Activated naive CD4-positive, alpha-beta T cell treated with anti-CD3 and anti-CD28 coated beads for 36 hours (primary cell): ENCODE data around the gene UBQLN1. TPM values are rescaled to one million over a fixed set of nuclear protein-coding genes. Genes with fewer than 3 reads are reported as not detected.
A peak's percentile ranks its signal among the peaks of the same experiment; 100 is the strongest.

ENCODE experiments used
- CTCF ChIA-PET: fragments of 350-600 bp; sonication (Branson Sonifier 250); formaldehyde crosslinking; loops from one replicate; lab custom pipeline; 2021; ENCODE audit warnings: antibody characterized with exemption; lab: Charles Lee
- DNase-seq: peaks from one replicate; pipeline ENCODE4 v3.0.0-alpha.2; 2020
- H3K27ac Mint-ChIP-seq: one replicate; pipeline ENCODE4 v1.8.0; 2021; ENCODE audit warnings: mild to moderate bottlenecking, mixed read lengths
- H3K27me3 Mint-ChIP-seq: one replicate; pipeline ENCODE4 v1.8.0; 2021; ENCODE audit warnings: low read depth, mixed read lengths
- H3K36me3 Mint-ChIP-seq: one replicate; pipeline ENCODE4 v1.8.0; 2021; ENCODE audit warnings: low read depth, mixed read lengths
- H3K4me1 Mint-ChIP-seq: one replicate; pipeline ENCODE4 v1.8.0; 2021; ENCODE audit warnings: low read depth, mixed read lengths
- H3K4me3 Mint-ChIP-seq: one replicate; pipeline ENCODE4 v1.8.0; 2021; ENCODE audit warnings: mild to moderate bottlenecking, moderate library complexity, mixed read lengths
- H3K9me3 Mint-ChIP-seq: one replicate; pipeline ENCODE4 v1.8.0; 2021; ENCODE audit warnings: mixed read lengths
- intact Hi-C: fragments of 100-400 bp; cut with micrococcal nuclease; formaldehyde crosslinking; loops from one replicate; pipeline ENCODE4 v1.15.1; 2023
- total RNA-seq, 2 experiments: library from RNA; stranded (reverse); gene quantifications; one replicate each; pipeline ENCODE4 v1.2.3, GENCODE V29; 2021

The UBQLN1 gene
- total RNA-seq, 2 experiments from 2014 or later: 84.8 to 87.1 TPM

DNA sequence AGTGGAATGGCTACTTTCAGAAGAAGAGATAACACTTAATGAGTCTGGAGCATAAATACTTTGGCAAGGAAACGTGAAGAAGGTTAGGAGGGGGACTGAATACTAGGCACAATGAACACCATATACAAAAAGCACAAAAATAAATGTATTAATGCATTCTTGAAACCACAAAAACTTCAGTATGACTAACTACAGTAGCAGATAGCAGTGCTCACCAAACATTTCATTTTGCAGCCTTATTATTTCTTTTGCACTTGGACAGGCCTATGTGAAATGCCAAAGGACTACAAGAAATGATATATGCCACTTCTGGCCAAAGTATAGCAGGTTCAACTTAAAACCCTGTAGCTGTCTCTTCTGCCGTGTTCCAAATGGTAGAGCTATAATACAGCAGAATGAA, 26.3 kb downstream of the UBQLN1 start:
- CTCF ChIA-PET: no interaction called here
- Mint-ChIP-seq H3K27ac (peak overlapping the region; percentile 24), H3K27me3 (no peaks in the 10 kb centered on the region), H3K36me3 (peaks cover 30% of the 10 kb centered on the region), H3K9me3 (no peaks in the 10 kb centered on the region), H3K4me1 (peaks cover 26% of the 10 kb centered on the region), H3K4me3 (no peak overlapping the region)
- no peak for DNase-seq
- intact Hi-C loops: no loop called here

GRCh38 chr9:83680233-83680632, 27.5 kb downstream of the UBQLN1 start:
- Mint-ChIP-seq H3K27ac (peak overlapping the region; percentile 41), H3K27me3 (no peaks in the 10 kb centered on the region), H3K4me3 (no peak overlapping the region), H3K36me3 (peaks cover 32% of the 10 kb centered on the region), H3K4me1 (peaks cover 21% of the 10 kb centered on the region), H3K9me3 (no peaks in the 10 kb centered on the region)
- intact Hi-C loops: no loop called here
- no peak for DNase-seq
- CTCF ChIA-PET: no interaction called here

DNA sequence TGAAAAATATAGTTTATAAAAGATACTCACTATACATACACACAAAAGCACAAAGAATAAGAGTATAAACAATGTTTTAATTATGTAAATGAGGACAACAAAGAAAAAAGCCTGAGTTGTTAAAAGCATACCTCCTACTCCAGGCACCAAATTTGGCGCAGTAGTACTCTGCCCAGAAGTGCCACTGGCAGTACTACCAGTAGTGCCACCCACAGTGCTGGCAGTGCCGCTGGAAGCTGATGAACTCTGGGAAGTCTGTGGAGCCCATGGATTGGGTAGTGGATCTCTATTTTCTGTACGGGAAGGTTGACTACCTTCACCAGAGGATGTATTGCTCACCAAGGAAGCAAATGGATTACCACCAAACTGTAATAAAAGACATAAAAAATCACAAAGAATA, 30.2 kb downstream of the UBQLN1 start:
- Mint-ChIP-seq H3K27me3 (no peaks in the 10 kb centered on the region), H3K27ac (no peak overlapping the region), H3K36me3 (peaks cover 42% of the 10 kb centered on the region), H3K4me1 (peaks cover 20% of the 10 kb centered on the region), H3K4me3 (no peak overlapping the region), H3K9me3 (no peaks in the 10 kb centered on the region)
- CTCF ChIA-PET: interaction anchor here (1.0 to 2.0 kb wide), 2 partner anchors 10 to 29 kb away, joined by 3 to 6 read pairs; no protein-coding TSS in a partner anchor
- intact Hi-C loops: no loop called here
- DNase-seq: no peak

GRCh38 chr9:83675466-83675865, 32.3 kb downstream of the UBQLN1 start:
- H3K27me3 Mint-ChIP-seq: no peaks in the 10 kb centered on the region
- H3K4me1 Mint-ChIP-seq: peaks cover 13% of the 10 kb centered on the region
- intact Hi-C loops: no loop called here
- H3K4me3 Mint-ChIP-seq: no peak overlapping the region
- no peaks in the 10 kb centered on the region for H3K9me3 Mint-ChIP-seq
- DNase-seq: no peak
- CTCF ChIA-PET: no interaction called here
- H3K27ac Mint-ChIP-seq: no peak overlapping the region
- H3K36me3 Mint-ChIP-seq: peaks cover 42% of the 10 kb centered on the region

DNA sequence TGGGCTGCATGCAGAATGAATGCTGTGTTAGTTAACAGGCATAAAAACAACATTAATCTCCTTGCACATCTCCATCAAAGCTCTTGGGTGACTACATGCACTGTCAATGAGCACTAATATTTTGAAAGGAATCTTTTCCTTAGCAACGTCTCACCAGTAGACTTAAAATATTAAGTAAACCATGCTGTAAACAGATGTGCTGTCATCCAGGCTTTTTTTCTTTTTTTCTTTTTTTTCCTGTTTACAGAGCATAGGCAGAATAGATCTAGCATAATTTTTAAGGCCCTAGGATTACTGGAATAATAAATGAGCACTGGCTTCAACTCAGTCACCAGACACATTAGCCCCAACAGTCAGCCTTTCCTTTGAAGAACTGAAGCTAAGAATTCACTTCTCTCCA, 36.3 kb downstream of the UBQLN1 start:
- no peaks in the 10 kb centered on the region for H3K27me3 Mint-ChIP-seq
- no peak overlapping the region for H3K27ac Mint-ChIP-seq
- CTCF ChIA-PET: no interaction called here
- no peaks in the 10 kb centered on the region for H3K9me3 Mint-ChIP-seq
- no peak overlapping the region for H3K4me3 Mint-ChIP-seq
- intact Hi-C loops: no loop called here
- H3K36me3 Mint-ChIP-seq: peaks cover 26% of the 10 kb centered on the region
- DNase-seq: no peak
- peaks cover 13% of the 10 kb centered on the region for H3K4me1 Mint-ChIP-seq

- Mint-ChIP-seq H3K9me3 (no peaks in the 10 kb centered on the region), H3K27me3 (no peaks in the 10 kb centered on the region), H3K27ac (no peak overlapping the region), H3K4me3 (no peak overlapping the region), H3K36me3 (peaks cover 33% of the 10 kb centered on the region), H3K4me1 (peaks cover 21% of the 10 kb centered on the region)
- intact Hi-C loops: no loop called here
- DNase-seq: no peak
- CTCF ChIA-PET: interaction anchor here (0.6 to 0.7 kb wide), 2 partner anchors 35 to 65 kb away, joined by 3 read pairs; no protein-coding TSS in a partner anchor
These were observed 37.4 kb downstream of the UBQLN1 start for GRCh38 chr9:83670381-83670780.

DNA sequence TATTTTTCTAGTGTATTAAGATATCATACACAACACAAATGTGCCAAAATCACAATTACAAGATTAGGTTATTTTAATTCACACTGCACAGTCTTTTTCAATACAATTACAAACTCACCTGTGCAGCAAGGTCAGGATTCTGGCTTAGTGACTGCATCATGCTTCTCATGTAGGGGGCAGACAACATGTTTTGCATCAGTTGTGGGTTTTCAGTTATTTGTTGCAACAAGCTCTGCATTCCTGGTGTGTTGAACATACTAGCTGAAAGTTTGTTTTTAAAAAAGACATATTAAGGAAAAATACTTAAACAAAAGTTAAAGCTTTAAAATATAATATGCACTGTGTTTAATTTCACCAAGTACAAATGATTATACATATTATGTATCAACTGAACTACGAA, 38.7 kb downstream of the UBQLN1 start:
- DNase-seq: no peak
- Mint-ChIP-seq H3K9me3 (no peaks in the 10 kb centered on the region), H3K27me3 (no peaks in the 10 kb centered on the region), H3K4me1 (peaks cover 21% of the 10 kb centered on the region), H3K27ac (no peak overlapping the region), H3K4me3 (no peak overlapping the region), H3K36me3 (peaks cover 33% of the 10 kb centered on the region)
- intact Hi-C loops: no loop called here
- CTCF ChIA-PET: interaction anchor here (1.7 kb wide), 1 partner anchor 21 kb away, joined by 7 read pairs; no protein-coding TSS in a partner anchor

DNA sequence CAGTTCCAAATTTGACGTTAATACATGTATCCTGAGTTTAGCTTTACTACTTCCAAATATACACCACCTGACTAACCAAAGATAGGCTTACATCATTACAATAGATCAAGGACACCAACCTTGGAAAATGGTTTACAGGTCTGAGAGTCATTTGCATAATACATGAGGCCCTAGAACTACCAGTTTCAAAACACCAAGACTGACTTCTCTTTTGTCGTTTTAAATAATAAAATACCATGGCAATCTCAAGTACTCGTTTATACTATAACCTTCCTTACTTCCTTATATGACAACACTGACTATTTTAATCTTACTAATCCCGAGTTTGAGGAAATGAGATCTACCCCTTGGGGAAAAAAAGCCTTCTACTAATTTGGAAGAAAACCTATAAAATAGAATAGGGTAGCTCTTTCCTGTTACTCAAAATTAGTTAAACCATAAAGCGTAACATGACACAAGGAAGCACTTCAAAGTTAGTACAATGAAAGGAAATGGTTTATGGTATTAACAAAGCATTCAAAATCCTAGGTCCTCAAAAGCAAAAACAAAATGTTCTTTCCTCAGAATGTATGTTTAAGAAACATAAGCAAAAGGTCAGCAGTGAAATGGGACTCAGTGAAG, 42.1 kb downstream of the UBQLN1 start:
- H3K27ac Mint-ChIP-seq: peak overlapping the region; percentile 25
- CTCF ChIA-PET: interaction anchor here (0.6 to 1.2 kb wide), 4 partner anchors 16 to 332 kb away, joined by 3 to 5 read pairs (median 4); no protein-coding TSS in a partner anchor
- no peaks in the 10 kb centered on the region for H3K9me3 Mint-ChIP-seq
- H3K36me3 Mint-ChIP-seq: peaks cover 27% of the 10 kb centered on the region
- intact Hi-C loops: no loop called here
- DNase-seq: no peak
- H3K27me3 Mint-ChIP-seq: no peaks in the 10 kb centered on the region
- peaks cover 17% of the 10 kb centered on the region for H3K4me1 Mint-ChIP-seq
- no peak overlapping the region for H3K4me3 Mint-ChIP-seq

- Mint-ChIP-seq H3K4me3 (no peak overlapping the region), H3K27me3 (no peaks in the 10 kb centered on the region), H3K4me1 (peaks cover 16% of the 10 kb centered on the region), H3K9me3 (no peaks in the 10 kb centered on the region), H3K27ac (no peak overlapping the region), H3K36me3 (peaks cover 33% of the 10 kb centered on the region)
- intact Hi-C loops: no loop called here
- CTCF ChIA-PET: interaction anchor here (0.6 to 1.8 kb wide), 3 partner anchors 10 to 223 kb away, joined by 3 to 7 read pairs (median 5); no protein-coding TSS in a partner anchor
- no peak for DNase-seq
These were observed 44.8 kb downstream of the UBQLN1 start for GRCh38 chr9:83662933-83663332.

DNA sequence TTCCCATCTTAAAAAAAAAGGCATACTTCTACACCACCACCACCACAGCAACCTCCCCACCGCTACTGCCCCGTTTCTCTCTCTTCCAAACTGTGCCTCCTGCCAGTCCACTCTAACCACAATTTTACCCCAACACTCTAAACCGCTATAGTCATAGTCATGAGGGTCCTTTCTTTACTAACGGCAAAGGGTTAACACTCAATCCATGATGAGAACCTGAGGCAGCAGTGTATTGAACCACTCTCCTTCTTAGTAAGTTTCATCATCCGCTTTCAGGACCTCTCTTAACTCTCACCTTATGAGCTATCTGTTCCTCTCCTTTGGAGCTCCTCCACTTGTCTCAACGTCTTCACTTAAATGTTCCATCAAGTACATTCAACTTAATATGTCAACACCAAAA, 50.8 kb downstream of the UBQLN1 start:
- intact Hi-C loops: no loop called here
- no peak overlapping the region for H3K27ac Mint-ChIP-seq
- H3K27me3 Mint-ChIP-seq: no peaks in the 10 kb centered on the region
- no peak for DNase-seq
- peaks cover 44% of the 10 kb centered on the region for H3K36me3 Mint-ChIP-seq
- CTCF ChIA-PET: interaction anchor here (0.8 kb wide), 1 partner anchor 15 kb away, joined by 3 read pairs; no protein-coding TSS in a partner anchor
- H3K4me3 Mint-ChIP-seq: no peak overlapping the region
- H3K9me3 Mint-ChIP-seq: no peaks in the 10 kb centered on the region
- peaks cover 16% of the 10 kb centered on the region for H3K4me1 Mint-ChIP-seq

GRCh38 chr9:83656032-83656680, 51.6 kb downstream of the UBQLN1 start:
- Mint-ChIP-seq H3K27me3 (no peaks in the 10 kb centered on the region), H3K9me3 (no peaks in the 10 kb centered on the region), H3K36me3 (peaks cover 40% of the 10 kb centered on the region), H3K4me1 (peaks cover 16% of the 10 kb centered on the region), H3K4me3 (no peak overlapping the region), H3K27ac (no peak overlapping the region)
- CTCF ChIA-PET: interaction anchor here (0.8 kb wide), 1 partner anchor 14 kb away, joined by 3 read pairs; no protein-coding TSS in a partner anchor
- intact Hi-C loops: no loop called here
- no peak for DNase-seq

GRCh38 chr9:83655433-83655832, 52.3 kb downstream of the UBQLN1 start:
- peaks cover 40% of the 10 kb centered on the region for H3K36me3 Mint-ChIP-seq
- no peak overlapping the region for H3K4me3 Mint-ChIP-seq
- H3K9me3 Mint-ChIP-seq: no peaks in the 10 kb centered on the region
- no peaks in the 10 kb centered on the region for H3K27me3 Mint-ChIP-seq
- no peak overlapping the region for H3K27ac Mint-ChIP-seq
- CTCF ChIA-PET: no interaction called here
- intact Hi-C loops: no loop called here
- H3K4me1 Mint-ChIP-seq: peaks cover 16% of the 10 kb centered on the region
- no peak for DNase-seq
